Kidney epithelial cell (primary cell): ENCODE results near the gene INPP5A. TPM values are rescaled to one million over a fixed set of nuclear protein-coding genes. Genes with fewer than 3 reads are reported as not detected.

Source experiments
- DNase-seq: peaks from one replicate; pipeline ENCODE4 v3.0.0-alpha.2; 2010; ENCODE audit warnings: low read depth
- H3K27me3 ChIP-seq: 2 replicates; pipeline ENCODE4 v1.6.0; 2011; ENCODE audit warnings: low read length; ENCODE audit not compliant: control insufficient read depth, insufficient read depth
- H3K36me3 ChIP-seq: 2 replicates; pipeline ENCODE4 v1.5.1; 2011; ENCODE audit warnings: low read length; ENCODE audit not compliant: control insufficient read depth, insufficient read depth
- H3K4me3 ChIP-seq: 2 replicates; pipeline ENCODE4 v1.5.1; 2011; ENCODE audit warnings: low read depth, mild to moderate bottlenecking, control low read depth, low read length
- total RNA-seq: library from RNA; depleted of rRNA; stranded (reverse); fragments of >200 nt; gene quantifications from 2 replicates; pipeline ENCODE4 v1.2.3, GENCODE V29; 2015
- TF ChIP-seq, protein P1 (sequence below): IDR thresholded peaks from 2 replicates; pipeline ENCODE4 v1.5.1; 2011; ENCODE audit warnings: mild to moderate bottlenecking, moderate library complexity, low read length, control low read depth, inconsistent platforms; ENCODE audit not compliant: insufficient read depth, poor library complexity, severe bottlenecking

Gene INPP5A
- total RNA-seq, 1 donor from 2014 or later, result 45.1 TPM

- DNase-seq, result no peak
- H3K4me3 ChIP-seq, result no peak overlapping the region
- no peaks in the 10 kb centered on the region for H3K27me3 ChIP-seq
- no peaks in the 10 kb centered on the region for H3K36me3 ChIP-seq
- TF ChIP-seq, protein P1, sequence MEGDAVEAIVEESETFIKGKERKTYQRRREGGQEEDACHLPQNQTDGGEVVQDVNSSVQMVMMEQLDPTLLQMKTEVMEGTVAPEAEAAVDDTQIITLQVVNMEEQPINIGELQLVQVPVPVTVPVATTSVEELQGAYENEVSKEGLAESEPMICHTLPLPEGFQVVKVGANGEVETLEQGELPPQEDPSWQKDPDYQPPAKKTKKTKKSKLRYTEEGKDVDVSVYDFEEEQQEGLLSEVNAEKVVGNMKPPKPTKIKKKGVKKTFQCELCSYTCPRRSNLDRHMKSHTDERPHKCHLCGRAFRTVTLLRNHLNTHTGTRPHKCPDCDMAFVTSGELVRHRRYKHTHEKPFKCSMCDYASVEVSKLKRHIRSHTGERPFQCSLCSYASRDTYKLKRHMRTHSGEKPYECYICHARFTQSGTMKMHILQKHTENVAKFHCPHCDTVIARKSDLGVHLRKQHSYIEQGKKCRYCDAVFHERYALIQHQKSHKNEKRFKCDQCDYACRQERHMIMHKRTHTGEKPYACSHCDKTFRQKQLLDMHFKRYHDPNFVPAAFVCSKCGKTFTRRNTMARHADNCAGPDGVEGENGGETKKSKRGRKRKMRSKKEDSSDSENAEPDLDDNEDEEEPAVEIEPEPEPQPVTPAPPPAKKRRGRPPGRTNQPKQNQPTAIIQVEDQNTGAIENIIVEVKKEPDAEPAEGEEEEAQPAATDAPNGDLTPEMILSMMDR, result peak; percentile 55
Measured at GRCh38 chr10:132637477-132638129, 100.0 kb downstream of the INPP5A start.

DNA sequence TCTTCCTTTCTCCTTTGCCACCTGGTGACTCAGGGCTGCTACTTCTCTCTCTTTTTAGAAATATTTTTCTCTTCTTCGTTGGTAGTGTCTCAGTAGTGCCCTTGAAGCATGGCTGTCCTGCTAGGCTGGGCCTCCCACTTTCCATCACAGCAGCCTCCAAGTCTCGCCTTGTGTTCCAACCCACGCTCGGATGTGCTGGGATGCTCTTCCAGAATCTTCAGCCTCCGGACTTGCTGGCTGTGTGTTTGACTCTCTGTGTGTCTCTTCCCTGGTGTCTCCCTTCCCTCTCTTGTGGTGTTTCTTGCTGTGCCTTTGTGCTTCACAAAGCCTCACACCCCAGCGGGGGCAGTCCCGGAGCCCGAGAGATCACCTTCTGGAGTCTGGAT lies 100.5 kb downstream of the INPP5A start:
- Histone ChIP-seq H3K36me3 (no peaks in the 10 kb centered on the region), H3K27me3 (no peaks in the 10 kb centered on the region), H3K4me3 (no peak overlapping the region)
- TF ChIP-seq, protein P1, result no peak
- DNase-seq, result no peak

- H3K27me3 ChIP-seq, result no peaks in the 10 kb centered on the region
- no peaks in the 10 kb centered on the region for H3K36me3 ChIP-seq
- DNase-seq, result no peak
- TF ChIP-seq, protein P1, result no peak
- H3K4me3 ChIP-seq, result no peak overlapping the region
Measured at GRCh38 chr10:132639470-132639869, 101.9 kb downstream of the INPP5A start.

GRCh38 chr10:132640326-132641125 lies 102.9 kb downstream of the INPP5A start:
- no peak for DNase-seq
- Histone ChIP-seq H3K27me3 (no peaks in the 10 kb centered on the region), H3K4me3 (no peak overlapping the region), H3K36me3 (no peaks in the 10 kb centered on the region)
- TF ChIP-seq, protein P1, result no peak

GRCh38 chr10:132641401-132641800 lies 103.8 kb downstream of the INPP5A start:
- no peak for DNase-seq
- Histone ChIP-seq H3K36me3 (no peaks in the 10 kb centered on the region), H3K27me3 (no peaks in the 10 kb centered on the region), H3K4me3 (no peak overlapping the region)
- TF ChIP-seq, protein P1, result no peak
